HG03025 (cell line): Measurements from ENCODE around the gene DIABLO.

ENCODE experiments used
- ATAC-seq: cut with Tn5 transposase; IDR thresholded peaks from one replicate; pipeline ENCODE4 v1.9.1; 2021; ENCODE audit warnings: mild to moderate bottlenecking, moderate library complexity; ENCODE audit not compliant: unreplicated experiment, low FRiP score

The DIABLO gene

GRCh38 chr12:122159882-122160281 lies 66.0 kb downstream of the DIABLO start:
- ATAC-seq = no peak

DNA sequence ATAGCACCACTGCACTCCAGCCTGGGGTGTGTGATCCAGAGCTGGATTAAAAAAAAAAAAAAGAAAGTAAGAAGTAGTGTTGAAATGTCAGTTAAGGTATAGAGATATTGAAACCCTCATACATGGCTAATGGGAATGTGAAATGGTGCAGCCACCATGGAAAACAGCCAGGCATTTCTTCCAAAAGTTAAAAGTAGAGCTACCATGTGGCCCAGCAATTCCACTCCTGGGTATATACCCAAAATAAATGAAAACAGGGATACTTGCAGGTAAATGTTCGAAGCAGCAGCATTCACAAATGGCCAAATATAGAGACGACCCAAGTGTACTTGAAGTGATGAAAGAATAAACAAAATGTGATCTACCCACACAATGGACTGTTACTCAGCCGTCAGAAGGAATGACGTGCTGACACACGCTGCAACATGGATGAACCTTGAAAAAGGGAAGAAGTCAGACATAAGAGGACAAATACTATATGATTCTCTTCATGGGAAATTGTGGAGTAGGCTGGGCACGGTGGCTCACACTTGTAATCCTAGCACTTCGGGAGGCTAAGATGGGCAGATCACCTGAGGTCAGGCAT lies 67.1 kb downstream of the DIABLO start:
- ATAC-seq = no peak
